Panc1 (cell line): Measurements from ENCODE around the gene NPEPL1. TPM values are rescaled to one million over a fixed set of nuclear protein-coding genes. Genes with fewer than 3 reads are reported as not detected.

Experiments
- ATAC-seq: fragments of 200-7000 bp; cut with Tn5 transposase; 2 replicates; pipeline ENCODE4 v1.9.1; 2020; ENCODE audit warnings: mild to moderate bottlenecking, moderate library complexity
- BruUV-seq: library from RNA; stranded (reverse); fragments of 400-500 nt; replicated peaks from 2 replicates; lab custom pipeline; 2021; lab: Mats Ljungman, UMichigan
- CTCF ChIA-PET: fragments of 300-600 bp; sonication (Branson Sonifier 250); formaldehyde crosslinking; loops from one replicate; lab custom pipeline; 2022; ENCODE audit warnings: antibody characterized with exemption; lab: Charles Lee
- POLR2A ChIA-PET: fragments of 300-600 bp; sonication (Branson Sonifier 250); formaldehyde crosslinking; loops from one replicate; lab custom pipeline; 2022; ENCODE audit warnings: antibody characterized with exemption; lab: Charles Lee
- DNase-seq: peaks from one replicate; pipeline ENCODE4 v3.0.0-alpha.2; 2010; ENCODE audit warnings: low read depth, low spot score
- H3K27ac ChIP-seq: 2 replicates; pipeline ENCODE4 v1.5.1; 2011; ENCODE audit warnings: mild to moderate bottlenecking, low read length, inconsistent platforms
- H3K27me3 ChIP-seq: fragments of 200-500 bp; sonication (Bioruptor generic); 2 replicates; pipeline ENCODE4 v1.6.0; 2014; ENCODE audit warnings: low read length, inconsistent platforms; ENCODE audit not compliant: control insufficient read depth, insufficient read depth
- H3K36me3 ChIP-seq: fragments of 200-500 bp; sonication (Bioruptor generic); 2 replicates; pipeline ENCODE4 v1.5.1; 2014; ENCODE audit warnings: inconsistent platforms, mild to moderate bottlenecking, low read length, moderate library complexity; ENCODE audit not compliant: control insufficient read depth, insufficient read depth
- H3K4me1 ChIP-seq: 2 replicates; pipeline ENCODE4 v1.5.1; 2011; ENCODE audit warnings: inconsistent platforms, mild to moderate bottlenecking, low read length, moderate library complexity; ENCODE audit not compliant: control insufficient read depth, insufficient read depth
- H3K4me3 ChIP-seq, 2 experiments: 2 replicates each; pipeline ENCODE4 v1.5.1; 2011 to 2012; ENCODE audit warnings: low read depth in 2 of 2, low read length in 2 of 2, mild to moderate bottlenecking in 2 of 2, inconsistent platforms in 1 of 2, moderate library complexity in 1 of 2
- H3K9me3 ChIP-seq: fragments of 200-500 bp; sonication (Bioruptor generic); 2 replicates; pipeline ENCODE4 v1.5.1; 2014; ENCODE audit warnings: low read depth, mild to moderate bottlenecking, inconsistent platforms, low read length, moderate library complexity; ENCODE audit not compliant: control insufficient read depth, insufficient read depth
- POLR2AphosphoS5 ChIP-seq: IDR thresholded peaks from 2 replicates; pipeline ENCODE4 v1.6.1; 2012; ENCODE audit warnings: mild to moderate bottlenecking, low read depth, low read length, moderate library complexity
- SIN3A ChIP-seq: IDR thresholded peaks from 2 replicates; pipeline ENCODE4 v1.6.1; 2012; ENCODE audit warnings: low read depth, mild to moderate bottlenecking, low read length, moderate library complexity, borderline replicate concordance; ENCODE audit not compliant: insufficient read depth
- TCF7L2 ChIP-seq: IDR thresholded peaks from 2 replicates; pipeline ENCODE4 v1.6.1; 2011; ENCODE audit warnings: mild to moderate bottlenecking, low read depth, low read length, inconsistent platforms
- in situ Hi-C: cut with HindIII; loops from 2 replicates; pipeline ENCODE4 v1.10.0; 2016; ENCODE audit warnings: low sequenced_read_pairs, low pct_unique_long_range_greater_than_20kb
- intact Hi-C: fragments of 100-400 bp; cut with micrococcal nuclease; formaldehyde crosslinking; loops from one replicate; pipeline ENCODE4 v1.10.0; 2022; ENCODE audit not compliant: unreplicated experiment
- total RNA-seq: library from RNA; stranded (reverse); gene quantifications from one replicate; pipeline ENCODE4 v1.2.1, GENCODE V29; 2021; ENCODE audit not compliant: unreplicated experiment
- TF ChIP-seq, protein P1 (sequence below), 2 experiments: IDR thresholded peaks; 2 replicates each; pipeline ENCODE4 v1.6.1; 2011 to 2012; ENCODE audit warnings: low read depth in 2 of 2, control low read depth in 1 of 2, low read length in 1 of 2, mild to moderate bottlenecking in 1 of 2, moderate library complexity in 1 of 2; ENCODE audit not compliant: insufficient read depth in 1 of 2
- TF ChIP-seq, protein P2 (sequence below): fragments of 450-650 bp; IDR thresholded peaks from 2 replicates; pipeline ENCODE4 v1.5.1; 2017; ENCODE audit warnings: mild to moderate bottlenecking

The NPEPL1 gene
- total RNA-seq, 1 experiment from 2014 or later, result 27.4 TPM

DNA sequence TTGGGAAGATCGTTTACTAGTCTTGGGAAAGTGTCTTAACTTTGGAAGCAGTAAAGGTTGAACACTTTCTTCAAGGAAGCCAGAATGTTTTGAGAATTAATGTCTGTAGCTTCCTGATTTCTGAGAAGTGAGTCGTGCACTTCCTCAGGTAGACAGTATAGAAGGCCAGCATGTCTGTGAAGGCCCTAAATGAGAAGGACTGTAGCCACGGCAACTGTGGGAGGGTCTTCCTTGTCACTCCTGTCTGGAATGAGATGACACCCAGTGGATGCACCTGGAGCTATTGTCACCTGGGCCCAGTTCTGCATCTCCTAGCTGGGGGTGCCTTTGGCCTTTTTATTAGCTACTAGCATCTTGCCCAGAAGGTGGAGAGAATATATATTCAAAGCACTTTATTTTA is 32.8 kb upstream of the NPEPL1 start:
- in situ Hi-C loops, result no loop called here
- intact Hi-C loops, result no loop called here
- Histone ChIP-seq H3K9me3 (no peaks in the 10 kb centered on the region), H3K27ac (no peak overlapping the region), H3K4me3 (no peak overlapping the region), H3K27me3 (no peaks in the 10 kb centered on the region), H3K4me1 (peaks cover 25% of the 10 kb centered on the region), H3K36me3 (peaks cover 6% of the 10 kb centered on the region; the same call in 1 of the 2 replicates)
- BruUV-seq, result no TSS peak
- POLR2A ChIA-PET, result no interaction called here
- no peak for ATAC-seq
- DNase-seq, result no peak
- TF ChIP-seq, protein P1, sequence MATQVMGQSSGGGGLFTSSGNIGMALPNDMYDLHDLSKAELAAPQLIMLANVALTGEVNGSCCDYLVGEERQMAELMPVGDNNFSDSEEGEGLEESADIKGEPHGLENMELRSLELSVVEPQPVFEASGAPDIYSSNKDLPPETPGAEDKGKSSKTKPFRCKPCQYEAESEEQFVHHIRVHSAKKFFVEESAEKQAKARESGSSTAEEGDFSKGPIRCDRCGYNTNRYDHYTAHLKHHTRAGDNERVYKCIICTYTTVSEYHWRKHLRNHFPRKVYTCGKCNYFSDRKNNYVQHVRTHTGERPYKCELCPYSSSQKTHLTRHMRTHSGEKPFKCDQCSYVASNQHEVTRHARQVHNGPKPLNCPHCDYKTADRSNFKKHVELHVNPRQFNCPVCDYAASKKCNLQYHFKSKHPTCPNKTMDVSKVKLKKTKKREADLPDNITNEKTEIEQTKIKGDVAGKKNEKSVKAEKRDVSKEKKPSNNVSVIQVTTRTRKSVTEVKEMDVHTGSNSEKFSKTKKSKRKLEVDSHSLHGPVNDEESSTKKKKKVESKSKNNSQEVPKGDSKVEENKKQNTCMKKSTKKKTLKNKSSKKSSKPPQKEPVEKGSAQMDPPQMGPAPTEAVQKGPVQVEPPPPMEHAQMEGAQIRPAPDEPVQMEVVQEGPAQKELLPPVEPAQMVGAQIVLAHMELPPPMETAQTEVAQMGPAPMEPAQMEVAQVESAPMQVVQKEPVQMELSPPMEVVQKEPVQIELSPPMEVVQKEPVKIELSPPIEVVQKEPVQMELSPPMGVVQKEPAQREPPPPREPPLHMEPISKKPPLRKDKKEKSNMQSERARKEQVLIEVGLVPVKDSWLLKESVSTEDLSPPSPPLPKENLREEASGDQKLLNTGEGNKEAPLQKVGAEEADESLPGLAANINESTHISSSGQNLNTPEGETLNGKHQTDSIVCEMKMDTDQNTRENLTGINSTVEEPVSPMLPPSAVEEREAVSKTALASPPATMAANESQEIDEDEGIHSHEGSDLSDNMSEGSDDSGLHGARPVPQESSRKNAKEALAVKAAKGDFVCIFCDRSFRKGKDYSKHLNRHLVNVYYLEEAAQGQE (IDR thresholded peaks at IDR 0.05; ENCODE audit: insufficient read depth in 1 of 2, low read depth in 2 of 2, low read length in 1 of 2), result no peak
- TF ChIP-seq, protein P2, sequence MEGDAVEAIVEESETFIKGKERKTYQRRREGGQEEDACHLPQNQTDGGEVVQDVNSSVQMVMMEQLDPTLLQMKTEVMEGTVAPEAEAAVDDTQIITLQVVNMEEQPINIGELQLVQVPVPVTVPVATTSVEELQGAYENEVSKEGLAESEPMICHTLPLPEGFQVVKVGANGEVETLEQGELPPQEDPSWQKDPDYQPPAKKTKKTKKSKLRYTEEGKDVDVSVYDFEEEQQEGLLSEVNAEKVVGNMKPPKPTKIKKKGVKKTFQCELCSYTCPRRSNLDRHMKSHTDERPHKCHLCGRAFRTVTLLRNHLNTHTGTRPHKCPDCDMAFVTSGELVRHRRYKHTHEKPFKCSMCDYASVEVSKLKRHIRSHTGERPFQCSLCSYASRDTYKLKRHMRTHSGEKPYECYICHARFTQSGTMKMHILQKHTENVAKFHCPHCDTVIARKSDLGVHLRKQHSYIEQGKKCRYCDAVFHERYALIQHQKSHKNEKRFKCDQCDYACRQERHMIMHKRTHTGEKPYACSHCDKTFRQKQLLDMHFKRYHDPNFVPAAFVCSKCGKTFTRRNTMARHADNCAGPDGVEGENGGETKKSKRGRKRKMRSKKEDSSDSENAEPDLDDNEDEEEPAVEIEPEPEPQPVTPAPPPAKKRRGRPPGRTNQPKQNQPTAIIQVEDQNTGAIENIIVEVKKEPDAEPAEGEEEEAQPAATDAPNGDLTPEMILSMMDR, result no peak
- TF ChIP-seq TCF7L2, result no peak
- TF ChIP-seq POLR2AphosphoS5, result no peak
- no peak for TF ChIP-seq SIN3A
- CTCF ChIA-PET, result no interaction called here

DNA sequence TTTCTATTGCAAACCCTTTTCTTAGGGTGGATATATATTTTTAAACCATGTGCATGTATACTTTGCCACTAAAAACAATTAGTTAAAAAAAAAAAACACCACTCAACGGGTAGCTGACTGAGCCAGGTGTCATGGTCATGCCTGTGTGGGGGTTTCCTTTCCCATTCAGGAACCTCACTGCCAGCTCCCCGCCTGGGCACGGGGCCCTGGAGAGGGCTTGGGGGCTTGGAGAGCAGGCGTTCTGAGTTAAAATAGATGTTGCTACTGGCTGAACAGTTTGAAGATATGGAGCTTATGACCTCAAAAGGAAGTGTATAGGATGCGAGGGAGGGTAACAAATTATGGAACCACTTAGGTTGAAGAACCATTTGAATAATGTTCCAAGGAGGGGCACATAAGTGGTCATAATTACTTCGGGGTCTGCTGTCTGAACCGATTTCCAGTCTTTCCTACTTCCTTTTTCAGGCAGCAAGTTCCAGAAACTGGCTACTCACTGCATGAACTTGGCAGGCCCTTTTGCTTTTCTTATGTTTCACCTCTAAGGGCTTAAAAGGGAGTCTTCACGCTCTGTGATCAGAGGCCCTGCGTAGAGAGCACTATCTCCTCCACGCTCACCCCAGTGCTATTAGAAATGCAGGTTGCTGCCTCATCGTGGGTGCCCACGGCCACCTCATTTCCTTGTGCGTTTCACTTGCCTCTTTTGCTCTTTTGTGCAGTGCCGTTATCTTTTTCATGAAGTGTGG is 31.6 kb upstream of the NPEPL1 start:
- TF ChIP-seq, protein P1 (IDR thresholded peaks at IDR 0.05; ENCODE audit: insufficient read depth in 1 of 2, low read depth in 2 of 2, low read length in 1 of 2), result no peak
- TF ChIP-seq, protein P2, result no peak
- TF ChIP-seq POLR2AphosphoS5 (no peak), SIN3A (no peak), TCF7L2 (no peak)
- DNase-seq (no peak), ATAC-seq (no peak)
- no peak overlapping the region for H3K4me3 ChIP-seq
- no peak overlapping the region for H3K27ac ChIP-seq
- H3K36me3 ChIP-seq, result peaks cover 4% of the 10 kb centered on the region; the same call in 1 of the 2 replicates
- in situ Hi-C loops, result no loop called here
- no TSS peak for BruUV-seq
- peaks cover 14% of the 10 kb centered on the region for H3K4me1 ChIP-seq
- H3K27me3 ChIP-seq, result no peaks in the 10 kb centered on the region
- H3K9me3 ChIP-seq, result no peaks in the 10 kb centered on the region
- intact Hi-C loops, result no loop called here
- ChIA-PET POLR2A (no interaction called here), CTCF (interaction anchor here (0.6 kb wide), 1 partner anchor 8 kb away, joined by 3 read pairs; no protein-coding TSS in a partner anchor)
